ENCODE data around the gene BDP1. TPM values are rescaled to one million over a fixed set of nuclear protein-coding genes. Genes with fewer than 3 reads are reported as not detected.
"Not testable (repeated sequence)": the region's sequence is repeated elsewhere in the genome, so short reads cannot be mapped to it uniquely, and the experiment has no call there.

BDP1 gene
- total and polyA plus RNA-seq, 10 donors: 9.0 to 49.9 (median 30.5) TPM

DNA sequence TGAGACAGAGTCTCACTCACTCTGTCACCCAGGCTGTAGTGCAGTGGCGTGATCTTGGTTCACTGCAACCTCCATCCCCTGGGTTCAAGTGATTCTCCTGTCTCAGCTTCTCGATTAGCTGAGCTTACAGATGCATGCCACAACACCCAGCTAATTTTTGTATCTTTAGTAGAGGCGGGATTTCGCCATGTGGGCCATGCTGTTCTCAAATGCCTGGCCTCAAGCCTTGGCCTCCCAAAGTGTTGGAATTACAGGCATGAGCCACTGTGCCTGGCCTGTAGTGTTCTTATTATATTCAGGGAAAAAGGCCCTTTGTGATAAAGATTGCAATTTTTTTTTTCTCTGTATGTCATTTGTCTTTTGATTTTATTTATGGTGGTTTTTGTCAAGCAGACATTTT, 107.7 kb downstream of the BDP1 start:
- peaks cover 2 to 100% (median 61%) of the 10 kb centered on the region in 6 donors for H3K36me3 ChIP-seq
- H3K4me3 ChIP-seq: no peak overlapping the region
- H3K27me3 ChIP-seq (replicated peaks in 1 of 7): no peaks in the 10 kb centered on the region
- TF ChIP-seq POLR2A (IDR thresholded peaks at IDR 0.05) (no peak), CTCF (IDR thresholded peaks at IDR 0.05 in 8 of 11, conservative IDR thresholded peaks at IDR 0.05 in 3 of 11) (no peak), POLR2AphosphoS5 (IDR thresholded peaks at IDR 0.05) (no peak)
- H3K4me1 ChIP-seq: no peaks in the 10 kb centered on the region
- no peak overlapping the region for H3K27ac ChIP-seq
- DNase-seq: no peak
- 95 to 99% (median 98%) methylated on average over 4 of the region's 4 CpGs for WGBS, 5 donors
- intact Hi-C loops (cut with DNase I; ENCODE audit: low total_unique reads): no loop called here
- H3K9me3 ChIP-seq: no peaks in the 10 kb centered on the region

GRCh38 chr5:71564895-71565294, 109.4 kb downstream of the BDP1 start:
- peaks cover 2 to 94% (median 49%) of the 10 kb centered on the region in 6 donors for H3K36me3 ChIP-seq
- H3K27me3 ChIP-seq (replicated peaks in 1 of 7): no peaks in the 10 kb centered on the region
- TF ChIP-seq CTCF (IDR thresholded peaks at IDR 0.05 in 8 of 11, conservative IDR thresholded peaks at IDR 0.05 in 3 of 11) (no peak), POLR2AphosphoS5 (IDR thresholded peaks at IDR 0.05) (no peak), POLR2A (IDR thresholded peaks at IDR 0.05) (no peak)
- intact Hi-C loops (cut with DNase I; ENCODE audit: low total_unique reads): no loop called here
- H3K4me3 ChIP-seq: no peak overlapping the region
- DNase-seq: no peak
- no peaks in the 10 kb centered on the region for H3K9me3 ChIP-seq
- no peak overlapping the region for H3K27ac ChIP-seq
- H3K4me1 ChIP-seq: no peaks in the 10 kb centered on the region

DNA sequence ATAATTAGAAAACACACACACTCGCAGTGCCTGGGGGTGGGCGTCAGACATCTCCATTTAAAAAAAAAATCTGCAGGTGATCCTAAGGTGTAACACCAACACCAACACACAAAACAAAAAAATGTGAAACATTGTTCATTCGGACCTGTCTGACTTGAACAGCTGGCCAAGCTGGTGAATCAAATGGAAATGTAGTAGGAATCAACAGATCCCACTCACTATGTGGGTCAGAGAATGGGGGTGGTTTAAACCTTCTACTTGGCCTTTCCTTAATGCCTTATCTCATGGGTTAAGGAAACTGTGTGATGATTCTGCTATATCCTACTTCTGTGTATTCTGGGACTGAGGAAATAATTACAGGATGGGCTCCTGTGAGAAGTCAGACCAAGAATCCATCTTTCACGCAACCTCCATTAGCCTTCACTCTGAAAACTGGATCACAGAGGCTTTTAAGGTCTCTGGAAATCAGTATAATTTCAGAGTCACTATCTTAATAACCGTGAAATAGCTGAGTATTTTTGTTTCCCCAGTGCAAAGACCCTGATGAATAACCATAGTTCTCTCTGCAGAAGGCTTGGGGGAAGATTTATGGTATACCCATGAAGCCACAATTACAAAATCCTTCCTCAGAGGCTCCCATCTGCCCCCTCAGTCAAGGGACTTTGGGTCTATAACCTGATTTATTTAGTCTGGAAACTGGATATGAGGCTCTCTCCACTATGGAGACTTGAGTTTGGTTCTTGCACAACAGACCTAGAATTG, 114.5 kb downstream of the BDP1 start:
- no peak for TF ChIP-seq CTCF (IDR thresholded peaks at IDR 0.05 in 8 of 11, conservative IDR thresholded peaks at IDR 0.05 in 3 of 11)
- no peak for TF ChIP-seq POLR2A (IDR thresholded peaks at IDR 0.05)
- no peak for TF ChIP-seq POLR2AphosphoS5 (IDR thresholded peaks at IDR 0.05)
- H3K4me1 ChIP-seq: no peaks in the 10 kb centered on the region
- no peak overlapping the region for H3K27ac ChIP-seq
- no peaks in the 10 kb centered on the region for H3K27me3 ChIP-seq (replicated peaks in 1 of 7)
- intact Hi-C loops (cut with DNase I; ENCODE audit: low total_unique reads): no loop called here
- no peak for DNase-seq
- WGBS, 5 donors: 73 to 97% (median 91%) methylated on average over 5 of the region's 5 CpGs
- no peaks in the 10 kb centered on the region for H3K9me3 ChIP-seq
- no peak overlapping the region for H3K4me3 ChIP-seq
- H3K36me3 ChIP-seq: peaks cover 0 to 49% (median 15%) of the 10 kb centered on the region in 6 donors

GRCh38 chr5:71571811-71572210, 116.4 kb downstream of the BDP1 start:
- H3K27me3 ChIP-seq (replicated peaks in 1 of 7); H3K4me3 ChIP-seq; intact Hi-C loops (cut with DNase I; ENCODE audit: low total_unique reads); H3K9me3 ChIP-seq; DNase-seq; H3K4me1 ChIP-seq; H3K27ac ChIP-seq: not testable (repeated sequence)
- H3K36me3 ChIP-seq: peaks cover 0 to 41% (median 10%) of the 10 kb centered on the region in 6 donors
- 89 to 98% (median 95%) methylated on average over 7 of the region's 7 CpGs for WGBS, 5 donors
